Lung microvascular endothelial cell (primary cell): Measurements from ENCODE around the gene KCTD16. TPM values are rescaled to one million over a fixed set of nuclear protein-coding genes. Genes with fewer than 3 reads are reported as not detected.

Source experiments
- DNase-seq, 2 donors: peaks; one replicate each; pipeline versions ENCODE4 v3.0.0 to v3.0.0-alpha.2; 2010; ENCODE audit warnings: low read depth in 2 of 2
- total RNA-seq: library from RNA; depleted of rRNA; stranded (reverse); fragments of >200 nt; gene quantifications from 2 replicates; pipeline ENCODE4 v1.2.1, GENCODE V29; 2014

Gene KCTD16
- total RNA-seq, 1 donor from 2014 or later = under 0.01 TPM

GRCh38 chr5:144453753-144454152 is 283.1 kb downstream of the KCTD16 start:
- DNase-seq = no peak

- no peak for DNase-seq
Observed at GRCh38 chr5:144457160-144457559, 286.5 kb downstream of the KCTD16 start.

GRCh38 chr5:144458216-144458615 is 287.5 kb downstream of the KCTD16 start:
- DNase-seq = no peak

GRCh38 chr5:144460600-144460999 is 289.9 kb downstream of the KCTD16 start:
- no peak for DNase-seq

GRCh38 chr5:144462577-144462976 is 291.9 kb downstream of the KCTD16 start:
- DNase-seq = no peak

- no peak for DNase-seq
Observed at GRCh38 chr5:144463481-144464223, 293.0 kb downstream of the KCTD16 start.

- DNase-seq = no peak
Observed at GRCh38 chr5:144464306-144464705, 293.6 kb downstream of the KCTD16 start.

GRCh38 chr5:144465441-144465840 is 294.8 kb downstream of the KCTD16 start:
- no peak for DNase-seq

GRCh38 chr5:144467792-144468191 is 297.1 kb downstream of the KCTD16 start:
- DNase-seq = peak; percentile 24 to 34

GRCh38 chr5:144468571-144468970 is 297.9 kb downstream of the KCTD16 start:
- DNase-seq = no peak

- DNase-seq = no peak
Observed at GRCh38 chr5:144469106-144469505, 298.4 kb downstream of the KCTD16 start.

GRCh38 chr5:144472221-144472620 is 301.5 kb downstream of the KCTD16 start:
- no peak for DNase-seq

- no peak for DNase-seq
Observed at GRCh38 chr5:144473650-144474049, 303.0 kb downstream of the KCTD16 start.

GRCh38 chr5:144478565-144478964 is 307.9 kb downstream of the KCTD16 start:
- DNase-seq = no peak

GRCh38 chr5:144481861-144482260 is 311.2 kb downstream of the KCTD16 start:
- no peak for DNase-seq

- peak in 1 of 2 donors; percentile 60 for DNase-seq
Observed at GRCh38 chr5:144484124-144484897, 313.6 kb downstream of the KCTD16 start.

GRCh38 chr5:144485540-144485939 is 314.9 kb downstream of the KCTD16 start:
- no peak for DNase-seq

- no peak for DNase-seq
Observed at GRCh38 chr5:144487207-144487606, 316.5 kb downstream of the KCTD16 start.

GRCh38 chr5:144487761-144488160 is 317.1 kb downstream of the KCTD16 start:
- DNase-seq = no peak

GRCh38 chr5:144503123-144503522 is 332.4 kb downstream of the KCTD16 start:
- no peak for DNase-seq

GRCh38 chr5:144504929-144505577 is 334.4 kb downstream of the KCTD16 start:
- no peak for DNase-seq

- DNase-seq = no peak
Observed at GRCh38 chr5:144510845-144511579, 340.3 kb downstream of the KCTD16 start.
